HepG2 (cell line): Measurements from ENCODE around the gene SYAP1. TPM values are rescaled to one million over a fixed set of nuclear protein-coding genes. Genes with fewer than 3 reads are reported as not detected.

Source experiments
- AGO1 ChIP-seq: fragments of 200-400 bp; formaldehyde crosslinking; IDR thresholded peaks from 2 replicates; pipeline ENCODE4 v1.6.1; 2017; ENCODE audit warnings: mild to moderate bottlenecking, low read depth, low read length, moderate library complexity; ENCODE audit not compliant: poor library complexity, severe bottlenecking
- PRDM4 ChIP-seq: sonication (generic); formaldehyde crosslinking; IDR thresholded peaks from 2 replicates; pipeline ENCODE4 v1.9.0; 2021; ENCODE audit warnings: missing genetic modification reagents, borderline replicate concordance
- ZBTB42 ChIP-seq: sonication (generic); formaldehyde crosslinking; IDR thresholded peaks from 2 replicates; pipeline ENCODE4 v1.5.0; 2020; ENCODE audit warnings: mild to moderate bottlenecking, missing genetic modification reagents
- ZNF124 ChIP-seq: sonication (generic); formaldehyde crosslinking; IDR thresholded peaks from 2 replicates; pipeline ENCODE4 v1.4.0; 2020; ENCODE audit warnings: missing genetic modification reagents
- ZNF180 ChIP-seq: sonication (generic); formaldehyde crosslinking; IDR thresholded peaks from 2 replicates; pipeline ENCODE4 v1.4.0; 2020; ENCODE audit warnings: low read depth, missing genetic modification reagents, borderline replicate concordance
- ZNF264 ChIP-seq: sonication (generic); formaldehyde crosslinking; IDR thresholded peaks from 2 replicates; pipeline ENCODE4 v1.4.0; 2020; ENCODE audit warnings: missing genetic modification reagents
- ZNF281 ChIP-seq: sonication (generic); formaldehyde crosslinking; IDR thresholded peaks from 2 replicates; pipeline ENCODE4 v1.4.0; 2020; ENCODE audit warnings: missing genetic modification reagents, borderline replicate concordance
- ZNF563 ChIP-seq: sonication (generic); formaldehyde crosslinking; IDR thresholded peaks from 2 replicates; pipeline ENCODE4 v1.8.0; 2022; ENCODE audit warnings: mild to moderate bottlenecking, moderate library complexity, missing genetic modification reagents
- ZNF687 ChIP-seq: sonication (generic); formaldehyde crosslinking; IDR thresholded peaks from 2 replicates; pipeline ENCODE4 v1.5.1; 2020; ENCODE audit warnings: mild to moderate bottlenecking, missing genetic modification reagents, moderate library complexity
- ZNF839 ChIP-seq: sonication (generic); formaldehyde crosslinking; IDR thresholded peaks from 2 replicates; pipeline ENCODE4 v1.4.0; 2020; ENCODE audit warnings: missing genetic modification reagents, mild to moderate bottlenecking, borderline replicate concordance
- polyA plus RNA-seq, 8 experiments: library from polyadenylated mRNA; depleted of rRNA in 3 of 8; stranded (reverse) in 7 of 8; unstranded in 1 of 8; fragments of >200 nt; fragmentation: Illumina TruSeq in 4 of 8; extraction: Trizol in 4 of 8; gene quantifications; 2 replicates each; pipeline versions ENCODE4 v1.2.1 to v1.2.3, GENCODE V29; 2011 to 2016; ENCODE audit warnings: low read depth in 4 of 8, missing spikeins in 1 of 8, mixed read lengths in 1 of 8; ENCODE audit not compliant: insufficient read depth in 1 of 8
- total RNA-seq, 5 experiments: library from RNA; depleted of rRNA; stranded (reverse); fragments of >200 nt; fragmentation: Illumina TruSeq; extraction: Trizol; gene quantifications; 2 replicates each; pipeline ENCODE4 v1.2.3, GENCODE V29; 2016; ENCODE audit warnings: low read depth in 1 of 5
- TF ChIP-seq, protein P1 (sequence below), 2 experiments: sonication (generic) in 1 of 2; formaldehyde crosslinking in 1 of 2; IDR thresholded peaks; 2 replicates each; pipeline versions ENCODE4 v1.6.1 to v1.9.0; 2014 to 2022; ENCODE audit warnings: antibody characterized with exemption in 1 of 2, borderline replicate concordance in 1 of 2, inconsistent platforms in 1 of 2, low read depth in 1 of 2, missing genetic modification reagents in 1 of 2

SYAP1 gene
- total and polyA plus RNA-seq, 2 of the 13 experiments (the other 11 are each of a cell fraction or from before 2014, with no cell fraction given) = 4.9 to 18.5 TPM

- TF ChIP-seq ZNF281 (CRISPR knock-in tag) (no peak), ZBTB42 (CRISPR knock-in tag) (no peak), PRDM4 (no peak), ZNF180 (no peak), ZNF687 (peak; percentile 48), ZNF563 (CRISPR knock-in tag) (no peak), ZNF124 (no peak), ZNF264 (CRISPR knock-in tag) (no peak), AGO1 (peak; percentile 84), ZNF839 (no peak)
- TF ChIP-seq, protein P1, sequence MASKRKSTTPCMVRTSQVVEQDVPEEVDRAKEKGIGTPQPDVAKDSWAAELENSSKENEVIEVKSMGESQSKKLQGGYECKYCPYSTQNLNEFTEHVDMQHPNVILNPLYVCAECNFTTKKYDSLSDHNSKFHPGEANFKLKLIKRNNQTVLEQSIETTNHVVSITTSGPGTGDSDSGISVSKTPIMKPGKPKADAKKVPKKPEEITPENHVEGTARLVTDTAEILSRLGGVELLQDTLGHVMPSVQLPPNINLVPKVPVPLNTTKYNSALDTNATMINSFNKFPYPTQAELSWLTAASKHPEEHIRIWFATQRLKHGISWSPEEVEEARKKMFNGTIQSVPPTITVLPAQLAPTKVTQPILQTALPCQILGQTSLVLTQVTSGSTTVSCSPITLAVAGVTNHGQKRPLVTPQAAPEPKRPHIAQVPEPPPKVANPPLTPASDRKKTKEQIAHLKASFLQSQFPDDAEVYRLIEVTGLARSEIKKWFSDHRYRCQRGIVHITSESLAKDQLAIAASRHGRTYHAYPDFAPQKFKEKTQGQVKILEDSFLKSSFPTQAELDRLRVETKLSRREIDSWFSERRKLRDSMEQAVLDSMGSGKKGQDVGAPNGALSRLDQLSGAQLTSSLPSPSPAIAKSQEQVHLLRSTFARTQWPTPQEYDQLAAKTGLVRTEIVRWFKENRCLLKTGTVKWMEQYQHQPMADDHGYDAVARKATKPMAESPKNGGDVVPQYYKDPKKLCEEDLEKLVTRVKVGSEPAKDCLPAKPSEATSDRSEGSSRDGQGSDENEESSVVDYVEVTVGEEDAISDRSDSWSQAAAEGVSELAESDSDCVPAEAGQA (IDR thresholded peaks at IDR 0.05; ENCODE audit: low read depth) = no peak
- TF ChIP-seq, protein P1 (CRISPR knock-in tag; IDR thresholded peaks at IDR 0.05; ENCODE audit: borderline replicate concordance) = no peak
These were observed 67.7 kb downstream of the SYAP1 start (continued) for GRCh38 chrX:16786791-16787735.
